HT-29 (cell line): Measurements from ENCODE around the gene SP140L. TPM values are rescaled to one million over a fixed set of nuclear protein-coding genes. Genes with fewer than 3 reads are reported as not detected.
"Not testable (repeated sequence)": the region's sequence is repeated elsewhere in the genome, so short reads cannot be mapped to it uniquely, and the experiment has no call there.

Experiments used
- DNase-seq: peaks from one replicate; pipeline ENCODE4 v3.0.0-alpha.2; 2015; ENCODE audit warnings: low spot score
- total RNA-seq: library from RNA; depleted of rRNA; stranded (reverse); fragments of >200 nt; shearing (Covaris generic); gene quantifications from 2 replicates; pipeline ENCODE4 v1.2.3, GENCODE V29; 2014

SP140L gene
- total RNA-seq, 1 experiment from 2014 or later: 3.5 TPM

- DNase-seq: no peak
These were observed 35.2 kb downstream of the SP140L start for GRCh38 chr2:230362030-230362691.

GRCh38 chr2:230382108-230382507 lies 55.1 kb downstream of the SP140L start:
- no peak for DNase-seq

- no peak for DNase-seq
These were observed 56.5 kb downstream of the SP140L start for GRCh38 chr2:230383453-230383852.

GRCh38 chr2:230384986-230385385 lies 58.0 kb downstream of the SP140L start:
- DNase-seq: no peak

GRCh38 chr2:230394301-230394700 lies 67.3 kb downstream of the SP140L start:
- no peak for DNase-seq

- not testable (repeated sequence) for DNase-seq
These were observed 71.7 kb downstream of the SP140L start for GRCh38 chr2:230398698-230399097.

GRCh38 chr2:230400041-230400440 lies 73.0 kb downstream of the SP140L start:
- no peak for DNase-seq

- no peak for DNase-seq
These were observed 73.5 kb downstream of the SP140L start for GRCh38 chr2:230400454-230400853.

- not testable (repeated sequence) for DNase-seq
These were observed 74.0 kb downstream of the SP140L start for GRCh38 chr2:230401026-230401425.

GRCh38 chr2:230403746-230404145 lies 76.8 kb downstream of the SP140L start:
- DNase-seq: no peak

GRCh38 chr2:230405824-230406223 lies 78.8 kb downstream of the SP140L start:
- no peak for DNase-seq

- DNase-seq: no peak
These were observed 81.3 kb downstream of the SP140L start for GRCh38 chr2:230408244-230408842.

- not testable (repeated sequence) for DNase-seq
These were observed 82.3 kb downstream of the SP140L start for GRCh38 chr2:230409316-230409715.

GRCh38 chr2:230410263-230410662 lies 83.3 kb downstream of the SP140L start:
- DNase-seq: no peak

- DNase-seq: no peak
These were observed 84.0 kb downstream of the SP140L start for GRCh38 chr2:230410861-230411569.

GRCh38 chr2:230411570-230412370 lies 84.8 kb downstream of the SP140L start:
- DNase-seq: peak; percentile 55

GRCh38 chr2:230412371-230412711 lies 85.3 kb downstream of the SP140L start:
- DNase-seq: no peak

GRCh38 chr2:230412846-230413245 lies 85.9 kb downstream of the SP140L start:
- DNase-seq: no peak

- DNase-seq: no peak
These were observed 86.5 kb downstream of the SP140L start for GRCh38 chr2:230413479-230413878.

- no peak for DNase-seq
These were observed 87.3 kb downstream of the SP140L start for GRCh38 chr2:230414302-230414701.

GRCh38 chr2:230416061-230416721 lies 89.2 kb downstream of the SP140L start, which contains the start of gene SP100:
TSS of gene SP100 (plus strand) at chr2:230416201. CDS start at chr2:230416297, 96 bp downstream.
- peak; percentile 74 for DNase-seq
